GM12874 (cell line): ENCODE results near the gene TBC1D2B.

Experiments
- TF ChIP-seq, protein P1 (sequence below): IDR thresholded peaks from 2 replicates; pipeline ENCODE4 v1.5.1; 2011; ENCODE audit warnings: low read depth, mild to moderate bottlenecking, control low read depth, low read length, moderate library complexity; ENCODE audit not compliant: insufficient read depth

Gene TBC1D2B

DNA sequence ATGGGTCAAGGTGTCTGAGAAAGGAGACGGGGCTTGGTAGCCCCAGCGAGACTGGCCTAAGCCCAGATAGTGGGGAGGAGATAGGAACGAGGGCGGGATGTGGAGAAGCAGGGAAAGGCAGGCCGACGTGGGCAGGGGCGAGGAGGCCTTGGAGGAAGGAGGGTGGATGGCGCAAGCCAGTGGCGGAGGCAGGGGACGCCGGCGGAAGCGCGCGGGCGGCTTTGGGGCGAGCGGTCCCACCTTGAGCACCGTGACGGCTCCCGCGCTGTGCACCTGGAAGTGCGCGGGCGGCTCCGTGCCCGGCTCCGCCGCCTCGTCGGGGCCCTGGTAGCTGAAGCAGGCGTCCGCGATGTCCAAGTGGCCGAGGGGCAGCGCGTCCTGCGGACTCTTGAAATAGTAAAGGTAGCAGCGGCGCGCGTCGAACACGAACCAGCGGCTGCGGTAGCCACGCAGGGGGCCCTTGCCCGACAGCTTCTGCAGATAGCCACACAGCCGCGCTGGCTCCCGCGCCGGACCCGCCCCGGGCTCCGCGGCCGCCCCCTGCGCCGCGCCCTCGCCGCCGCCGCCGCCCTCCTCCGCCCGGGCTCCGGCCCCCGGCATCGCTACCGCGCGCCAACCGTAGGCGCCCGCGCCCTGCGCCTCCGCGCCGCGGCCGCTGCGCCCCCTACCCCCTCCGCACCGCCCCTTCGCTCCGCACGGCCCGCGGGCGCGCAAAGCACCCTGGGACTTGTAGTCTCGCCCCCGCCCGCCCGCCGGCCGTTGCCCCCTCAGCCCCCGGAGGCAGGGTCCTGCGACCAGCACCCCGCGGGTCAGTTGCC lies at the start of gene TBC1D2B:
Gene TBC1D2B, minus strand, starts transcription at position 659 of the 818 bp plus-strand sequence. Its CDS starts 59 bp downstream, at position 600.
- TF ChIP-seq, protein P1, sequence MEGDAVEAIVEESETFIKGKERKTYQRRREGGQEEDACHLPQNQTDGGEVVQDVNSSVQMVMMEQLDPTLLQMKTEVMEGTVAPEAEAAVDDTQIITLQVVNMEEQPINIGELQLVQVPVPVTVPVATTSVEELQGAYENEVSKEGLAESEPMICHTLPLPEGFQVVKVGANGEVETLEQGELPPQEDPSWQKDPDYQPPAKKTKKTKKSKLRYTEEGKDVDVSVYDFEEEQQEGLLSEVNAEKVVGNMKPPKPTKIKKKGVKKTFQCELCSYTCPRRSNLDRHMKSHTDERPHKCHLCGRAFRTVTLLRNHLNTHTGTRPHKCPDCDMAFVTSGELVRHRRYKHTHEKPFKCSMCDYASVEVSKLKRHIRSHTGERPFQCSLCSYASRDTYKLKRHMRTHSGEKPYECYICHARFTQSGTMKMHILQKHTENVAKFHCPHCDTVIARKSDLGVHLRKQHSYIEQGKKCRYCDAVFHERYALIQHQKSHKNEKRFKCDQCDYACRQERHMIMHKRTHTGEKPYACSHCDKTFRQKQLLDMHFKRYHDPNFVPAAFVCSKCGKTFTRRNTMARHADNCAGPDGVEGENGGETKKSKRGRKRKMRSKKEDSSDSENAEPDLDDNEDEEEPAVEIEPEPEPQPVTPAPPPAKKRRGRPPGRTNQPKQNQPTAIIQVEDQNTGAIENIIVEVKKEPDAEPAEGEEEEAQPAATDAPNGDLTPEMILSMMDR = no peak

DNA sequence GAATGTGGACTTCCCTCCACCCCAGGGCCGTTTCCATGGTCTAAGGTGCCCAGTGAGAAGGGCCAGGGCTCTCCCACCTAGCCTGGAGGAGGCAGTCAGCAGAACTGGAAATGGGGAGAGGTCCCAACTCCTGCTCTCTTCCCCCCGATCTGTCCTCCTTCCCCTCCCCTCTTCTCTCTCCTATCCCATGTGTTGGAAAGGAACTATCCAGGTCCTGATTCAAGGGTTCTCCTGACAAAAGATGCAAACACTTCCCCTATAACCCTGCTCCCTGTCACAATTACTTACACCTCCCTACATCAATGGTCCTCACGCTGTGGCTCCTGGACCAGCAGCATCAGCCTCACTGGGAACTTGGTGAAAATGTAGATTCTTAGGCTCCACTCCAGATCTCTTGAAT lies 47.8 kb upstream of the TBC1D2B start:
- TF ChIP-seq, protein P1 = no peak

DNA sequence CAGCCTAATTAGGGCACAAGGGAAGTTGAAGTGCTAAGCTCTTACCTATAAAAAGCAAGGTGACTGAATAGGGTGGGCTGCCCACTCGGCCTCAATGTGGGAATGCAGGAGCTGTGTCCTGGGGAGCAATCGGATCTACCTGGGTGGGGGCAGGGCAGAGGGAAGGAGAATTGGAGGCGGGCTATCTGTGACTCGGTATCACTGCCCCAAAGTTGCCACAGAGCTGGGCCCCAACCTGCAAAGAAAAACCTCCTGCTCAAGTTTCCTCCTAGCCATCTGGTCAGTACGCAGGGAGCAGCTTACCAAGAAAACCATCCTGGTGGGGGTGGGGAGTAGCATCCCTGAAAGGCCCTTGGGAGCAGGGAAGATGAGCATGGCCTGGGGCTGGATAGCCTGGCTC lies 43.0 kb upstream of the TBC1D2B start:
- TF ChIP-seq, protein P1 = no peak

DNA sequence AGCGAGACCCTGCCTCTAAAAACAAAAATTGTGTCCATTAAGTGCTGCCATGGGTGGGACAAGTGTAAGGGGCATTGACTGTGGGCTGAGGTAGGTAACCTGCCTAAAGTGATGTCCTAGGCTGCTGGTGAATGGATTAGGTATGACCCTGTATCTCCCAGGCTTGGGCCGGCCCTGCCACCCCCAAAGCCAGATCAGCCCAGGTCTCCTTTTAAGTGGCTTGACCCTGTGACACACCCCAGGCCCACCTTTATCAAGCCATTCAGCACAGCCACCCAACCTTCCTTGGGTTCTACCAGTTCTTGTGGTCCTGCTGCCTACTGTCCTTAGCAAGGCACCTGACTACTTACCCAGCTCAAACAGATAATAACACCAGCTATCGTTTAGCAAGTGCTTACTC lies 35.0 kb upstream of the TBC1D2B start:
- TF ChIP-seq, protein P1 = no peak

DNA sequence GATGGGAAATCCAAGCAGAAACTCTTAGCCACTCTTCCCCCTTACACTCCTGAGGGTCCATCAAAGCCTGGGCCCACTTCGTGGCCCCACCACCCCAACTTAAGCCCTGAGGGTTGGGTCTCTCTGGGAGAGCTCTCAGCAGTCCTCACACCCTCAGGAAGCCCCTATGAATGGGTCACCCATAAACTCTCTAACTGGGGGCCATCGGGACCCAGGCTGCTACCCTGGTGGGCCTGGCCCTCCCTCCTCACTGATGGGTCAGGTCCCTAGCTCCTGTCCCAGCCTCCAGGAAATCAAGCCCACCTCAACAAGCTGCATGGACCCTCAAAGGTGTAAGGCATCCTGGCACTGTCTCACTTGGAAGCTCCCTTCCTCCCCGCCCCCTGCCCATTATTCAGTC lies 34.3 kb upstream of the TBC1D2B start:
- TF ChIP-seq, protein P1 = no peak

DNA sequence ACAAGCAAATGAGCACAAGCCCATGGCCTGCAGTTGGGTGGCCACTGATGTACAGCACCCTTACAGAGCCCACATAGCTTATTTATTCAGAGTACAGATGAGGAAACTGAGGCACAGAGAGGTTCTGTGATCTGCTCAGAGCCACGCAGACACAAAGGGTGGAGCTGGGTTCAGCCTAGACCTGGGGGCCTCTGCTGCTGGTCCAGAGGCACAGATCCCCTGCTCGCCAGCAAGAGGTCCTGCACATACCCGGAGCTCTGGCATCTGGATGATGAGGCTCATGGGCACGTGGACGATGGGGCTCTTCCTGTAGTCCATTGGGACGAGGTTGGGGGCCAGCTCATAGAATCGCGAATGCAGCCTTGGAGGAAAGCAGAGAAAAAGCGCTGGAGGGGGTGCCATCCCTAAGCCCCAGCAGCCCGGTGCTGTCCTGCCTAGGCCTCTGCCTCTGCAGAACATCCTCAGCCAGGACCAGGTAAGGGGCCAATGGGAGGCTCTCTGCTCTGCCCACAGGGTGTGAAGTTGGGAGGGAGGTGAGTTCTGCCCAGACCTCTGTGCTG lies 33.5 kb upstream of the TBC1D2B start:
- TF ChIP-seq, protein P1 = no peak

DNA sequence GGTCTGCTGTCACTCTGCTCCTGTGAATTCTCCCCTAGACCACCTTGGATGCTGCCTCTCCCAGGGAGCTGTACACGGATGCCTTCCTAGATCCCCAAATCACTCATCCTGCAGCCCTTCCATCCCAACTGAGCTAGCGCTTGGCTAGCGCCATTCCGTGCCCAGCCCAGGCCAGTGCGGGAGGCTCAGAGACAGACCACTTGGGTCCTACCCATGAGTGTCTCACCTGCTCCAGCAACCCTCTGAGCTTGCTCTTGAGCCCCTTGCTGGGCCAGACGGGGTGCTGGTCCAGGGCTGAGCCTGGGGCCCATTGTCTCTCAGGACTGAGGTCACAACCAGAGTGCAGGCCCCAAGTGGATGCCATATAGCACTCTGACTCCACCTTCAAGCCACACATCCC lies 32.6 kb upstream of the TBC1D2B start:
- TF ChIP-seq, protein P1 = no peak
